Fibroblast of villous mesenchyme (primary cell): ENCODE measurements around the gene MYO9A. TPM values are rescaled to one million over a fixed set of nuclear protein-coding genes. Genes with fewer than 3 reads are reported as not detected.

Source experiments
- DNase-seq: peaks from one replicate; pipeline ENCODE4 v3.0.0-alpha.2; 2010; ENCODE audit warnings: low read depth
- H3K4me3 ChIP-seq: 2 replicates; pipeline ENCODE4 v1.5.1; 2011; ENCODE audit warnings: low read depth, mild to moderate bottlenecking, low read length
- small RNA-seq: library from RNA; depleted of rRNA; stranded (forward); fragments of <200 nt; gene quantifications from one replicate; pipeline ENCODE3, GENCODE V24; 2012
- total RNA-seq: library from RNA; depleted of rRNA; stranded (reverse); fragments of >200 nt; gene quantifications from 2 replicates; pipeline ENCODE4 v1.2.3, GENCODE V29; 2012
- TF ChIP-seq, protein P1 (sequence below): IDR thresholded peaks from 2 replicates; pipeline ENCODE4 v1.5.1; 2012; ENCODE audit warnings: low read depth, mild to moderate bottlenecking, low read length; ENCODE audit not compliant: insufficient read depth

MYO9A gene
- total RNA-seq, 1 donor, result 51.8 TPM

DNA sequence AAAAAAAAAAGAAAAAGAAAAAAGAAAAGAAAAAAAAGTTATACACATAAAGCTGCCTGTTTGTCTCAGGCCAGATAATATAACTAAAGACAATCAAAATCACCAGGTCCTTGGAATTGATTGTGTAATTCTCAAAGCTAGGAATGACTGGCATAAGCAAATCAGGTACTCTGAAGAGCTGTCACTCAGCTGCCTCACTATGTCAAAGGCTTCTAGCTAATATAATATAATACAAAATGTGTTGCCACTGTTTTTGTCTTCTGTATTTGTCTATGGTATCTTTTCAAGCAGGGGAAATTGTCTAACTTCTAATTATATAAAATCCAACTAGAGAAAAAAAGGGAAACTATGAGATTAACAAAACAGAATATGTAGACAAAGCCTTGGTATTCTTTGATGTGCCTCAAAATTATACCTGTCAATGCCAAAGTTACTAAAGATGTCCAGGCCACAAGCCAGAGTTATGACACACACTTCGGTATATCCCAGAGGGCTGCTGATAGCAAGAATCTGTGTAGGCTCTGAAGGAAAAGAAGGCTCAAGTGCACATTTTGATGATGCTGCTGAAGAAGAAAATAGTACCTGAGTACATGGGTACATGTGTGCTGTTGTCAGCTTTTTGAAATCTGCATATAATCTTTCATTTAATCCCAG lies 344.6 kb downstream of the MYO9A start:
- no peak for DNase-seq
- TF ChIP-seq, protein P1, sequence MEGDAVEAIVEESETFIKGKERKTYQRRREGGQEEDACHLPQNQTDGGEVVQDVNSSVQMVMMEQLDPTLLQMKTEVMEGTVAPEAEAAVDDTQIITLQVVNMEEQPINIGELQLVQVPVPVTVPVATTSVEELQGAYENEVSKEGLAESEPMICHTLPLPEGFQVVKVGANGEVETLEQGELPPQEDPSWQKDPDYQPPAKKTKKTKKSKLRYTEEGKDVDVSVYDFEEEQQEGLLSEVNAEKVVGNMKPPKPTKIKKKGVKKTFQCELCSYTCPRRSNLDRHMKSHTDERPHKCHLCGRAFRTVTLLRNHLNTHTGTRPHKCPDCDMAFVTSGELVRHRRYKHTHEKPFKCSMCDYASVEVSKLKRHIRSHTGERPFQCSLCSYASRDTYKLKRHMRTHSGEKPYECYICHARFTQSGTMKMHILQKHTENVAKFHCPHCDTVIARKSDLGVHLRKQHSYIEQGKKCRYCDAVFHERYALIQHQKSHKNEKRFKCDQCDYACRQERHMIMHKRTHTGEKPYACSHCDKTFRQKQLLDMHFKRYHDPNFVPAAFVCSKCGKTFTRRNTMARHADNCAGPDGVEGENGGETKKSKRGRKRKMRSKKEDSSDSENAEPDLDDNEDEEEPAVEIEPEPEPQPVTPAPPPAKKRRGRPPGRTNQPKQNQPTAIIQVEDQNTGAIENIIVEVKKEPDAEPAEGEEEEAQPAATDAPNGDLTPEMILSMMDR, result no peak
- H3K4me3 ChIP-seq, result no peak overlapping the region

Small RNA genes lying within 50 kb of the gene (small RNA-seq; reads per million reads assigned to genes)
- not detected for gene RNA5SP399
- not detected for gene RNU2-65P

Other genes with a start within 250 kb of the MYO9A start
- 1.3 and 2.6 TPM in 2 replicates for gene SENP8, start 253 bp upstream of the MYO9A start, total RNA-seq
- gene GRAMD2A, start 79.6 kb upstream of the MYO9A start, total RNA-seq, result under 0.01 and 0.43 TPM in 2 replicates
- 1,898 and 2,239 TPM in 2 replicates for gene PKM, start 113.0 kb upstream of the MYO9A start, total RNA-seq
- 25.9 and 29.6 TPM in 2 replicates for gene PARP6, start 154.4 kb upstream of the MYO9A start, total RNA-seq
- 0.32 TPM in 1 of 2 replicates, not detected in the other for gene CELF6, start 202.0 kb upstream of the MYO9A start, total RNA-seq